Thoracic aorta (tissue), 2 donors: ENCODE data around the gene SSH3. TPM values are rescaled to one million over a fixed set of nuclear protein-coding genes. Genes with fewer than 3 reads are reported as not detected.

Source experiments
- ATAC-seq: fragments of 150-250 bp; one replicate; pipeline ENCODE4 v1.8.0; 2017; ENCODE audit warnings: low read depth; ENCODE audit not compliant: insufficient number of reproducible peaks, low FRiP score
- DNase-seq: peaks from one replicate; pipeline ENCODE4 v3.0.0-alpha.2; 2020; ENCODE audit warnings: low spot score
- H3K27ac ChIP-seq, 2 donors: fragments of 200-600 bp; sonication (generic); 1 replicate in 1 of 2; 2 replicates in 1 of 2; pipeline ENCODE4 v1.5.1; 2016; ENCODE audit warnings: mild to moderate bottlenecking in 2 of 2, moderate library complexity in 2 of 2
- H3K27me3 ChIP-seq: fragments of 200-600 bp; sonication (generic); replicated peaks from 2 replicates; pipeline ENCODE4 v1.6.0; 2016; ENCODE audit warnings: mild to moderate bottlenecking; ENCODE audit not compliant: insufficient read depth
- H3K36me3 ChIP-seq: fragments of 200-600 bp; sonication (generic); one replicate; pipeline ENCODE4 v1.5.1; 2016
- H3K4me1 ChIP-seq, 2 donors: fragments of 200-600 bp; sonication (generic); 1 replicate in 1 of 2; 2 replicates in 1 of 2; pipeline versions ENCODE4 v1.5.1 to v1.6.0; 2016; ENCODE audit warnings: low read depth in 2 of 2, mild to moderate bottlenecking in 1 of 2; ENCODE audit not compliant: control insufficient read depth in 1 of 2
- H3K4me3 ChIP-seq: fragments of 200-600 bp; sonication (generic); 2 replicates; pipeline ENCODE4 v1.5.1; 2016; ENCODE audit warnings: mild to moderate bottlenecking
- H3K9me3 ChIP-seq: fragments of 200-600 bp; sonication (generic); 2 replicates; pipeline ENCODE4 v1.5.1; 2016
- CTCF ChIP-seq: fragments of 200-600 bp; sonication (generic); IDR thresholded peaks from one replicate; pipeline ENCODE4 v1.5.1; 2019; ENCODE audit warnings: antibody characterized with exemption
- total RNA-seq, 2 donors: library from RNA; depleted of rRNA; stranded (reverse); fragments of >200 nt; gene quantifications; one replicate each; pipeline versions ENCODE4 v1.1.0 to v1.2.3, GENCODE V29; 2016

Gene SSH3
- total RNA-seq, 2 donors from 2014 or later = 39.4 to 59.0 TPM

DNA sequence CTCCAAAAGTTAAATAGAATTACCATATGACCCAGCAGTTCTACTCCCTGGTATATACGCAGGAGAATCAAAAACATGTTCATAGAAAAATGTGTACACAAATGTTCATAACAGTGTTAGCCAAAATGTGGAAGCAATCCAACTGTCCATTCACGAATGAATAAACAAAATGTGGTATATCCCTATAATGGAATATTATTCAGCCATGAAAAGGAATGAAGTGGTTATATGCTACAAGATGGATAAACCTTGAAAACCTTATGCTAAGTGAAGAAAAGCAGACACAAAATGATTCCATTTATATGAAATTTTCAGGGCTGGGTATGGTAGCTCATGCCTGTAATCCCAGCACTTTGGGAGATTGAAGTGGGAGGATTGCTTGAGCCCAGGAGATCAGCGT is 33.9 kb downstream of the SSH3 start:
- Histone ChIP-seq H3K9me3 (no peaks in the 10 kb centered on the region), H3K27ac (no peak overlapping the region), H3K4me1 (no peaks in the 10 kb centered on the region), H3K4me3 (no peak overlapping the region), H3K36me3 (no peaks in the 10 kb centered on the region), H3K27me3 (no peaks in the 10 kb centered on the region)
- ATAC-seq (no peak), DNase-seq (no peak)
- TF ChIP-seq CTCF = no peak

DNA sequence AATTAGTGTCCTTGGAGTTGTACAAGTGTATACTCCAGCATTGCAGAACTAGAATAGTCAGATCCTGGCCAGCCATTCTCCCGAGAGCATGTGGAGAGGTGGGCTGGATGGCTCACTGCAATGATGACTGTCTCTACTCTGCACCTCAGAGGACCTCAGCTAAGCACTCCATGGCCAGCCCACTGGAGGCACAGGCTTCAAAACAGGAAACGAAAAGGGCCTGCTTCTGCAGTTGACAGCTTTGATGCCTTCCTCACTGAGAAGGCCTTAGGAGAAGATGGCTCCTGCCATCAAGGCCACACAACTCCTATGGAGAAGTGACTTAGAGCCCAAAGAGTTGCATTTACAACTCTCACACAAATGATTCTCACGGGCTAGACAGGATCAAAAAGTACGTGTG is 40.9 kb downstream of the SSH3 start:
- TF ChIP-seq CTCF = no peak
- Histone ChIP-seq H3K36me3 (no peaks in the 10 kb centered on the region), H3K9me3 (no peaks in the 10 kb centered on the region), H3K27ac (no peak overlapping the region), H3K27me3 (no peaks in the 10 kb centered on the region), H3K4me1 (no peaks in the 10 kb centered on the region), H3K4me3 (no peak overlapping the region)
- DNase-seq = no peak
- no peak for ATAC-seq

DNA sequence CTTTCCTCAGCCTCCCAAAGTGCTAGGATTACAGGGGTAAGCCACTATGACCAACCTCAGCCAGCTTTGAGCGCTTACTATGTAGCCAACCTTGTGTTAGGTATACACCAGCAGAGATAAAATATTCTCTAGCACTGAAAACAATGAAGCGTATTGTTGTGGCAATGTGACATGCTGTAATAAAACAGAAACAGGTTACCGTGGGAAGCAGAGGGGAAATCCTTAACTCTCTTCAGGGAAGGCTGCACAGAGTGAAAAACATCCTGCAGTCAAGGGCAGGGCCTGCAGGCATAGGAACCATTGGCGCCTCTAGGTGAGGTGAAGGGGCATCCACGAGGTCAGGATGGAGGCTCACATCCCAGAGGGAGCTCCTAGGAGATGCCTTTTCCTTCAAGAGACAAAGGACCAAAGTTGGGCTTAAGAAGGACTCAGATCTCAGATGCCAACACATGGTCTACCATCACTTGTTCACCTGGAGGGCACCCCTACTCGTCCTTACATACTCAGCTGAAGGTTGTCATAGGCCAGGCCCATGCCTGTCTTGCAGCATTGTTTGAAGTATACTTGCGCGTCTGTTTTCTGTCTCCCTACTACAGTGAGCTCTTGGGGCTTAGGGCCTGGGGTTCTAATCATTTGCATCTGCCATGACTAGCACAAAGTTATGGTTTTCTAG is 42.1 kb downstream of the SSH3 start:
- no peak for DNase-seq
- H3K27ac ChIP-seq = no peak overlapping the region
- ATAC-seq = no peak

GRCh38 chr11:67345920-67346819 is 42.8 kb downstream of the SSH3 start:
- H3K4me1 ChIP-seq = peaks cover 4 to 7% of the 10 kb centered on the region in 2 donors
- no peak for ATAC-seq
- H3K36me3 ChIP-seq = no peaks in the 10 kb centered on the region
- H3K27me3 ChIP-seq = no peaks in the 10 kb centered on the region
- no peaks in the 10 kb centered on the region for H3K9me3 ChIP-seq
- H3K27ac ChIP-seq = no peak overlapping the region
- H3K4me3 ChIP-seq = no peak overlapping the region
- no peak for DNase-seq
- peak; percentile 47 for TF ChIP-seq CTCF

More for the DNA sequence above, 42.1 kb downstream of the SSH3 start:
- Histone ChIP-seq H3K4me3 (no peak overlapping the region), H3K9me3 (no peaks in the 10 kb centered on the region), H3K36me3 (no peaks in the 10 kb centered on the region), H3K4me1 (no peaks in the 10 kb centered on the region), H3K27me3 (no peaks in the 10 kb centered on the region)
- no peak for TF ChIP-seq CTCF

DNA sequence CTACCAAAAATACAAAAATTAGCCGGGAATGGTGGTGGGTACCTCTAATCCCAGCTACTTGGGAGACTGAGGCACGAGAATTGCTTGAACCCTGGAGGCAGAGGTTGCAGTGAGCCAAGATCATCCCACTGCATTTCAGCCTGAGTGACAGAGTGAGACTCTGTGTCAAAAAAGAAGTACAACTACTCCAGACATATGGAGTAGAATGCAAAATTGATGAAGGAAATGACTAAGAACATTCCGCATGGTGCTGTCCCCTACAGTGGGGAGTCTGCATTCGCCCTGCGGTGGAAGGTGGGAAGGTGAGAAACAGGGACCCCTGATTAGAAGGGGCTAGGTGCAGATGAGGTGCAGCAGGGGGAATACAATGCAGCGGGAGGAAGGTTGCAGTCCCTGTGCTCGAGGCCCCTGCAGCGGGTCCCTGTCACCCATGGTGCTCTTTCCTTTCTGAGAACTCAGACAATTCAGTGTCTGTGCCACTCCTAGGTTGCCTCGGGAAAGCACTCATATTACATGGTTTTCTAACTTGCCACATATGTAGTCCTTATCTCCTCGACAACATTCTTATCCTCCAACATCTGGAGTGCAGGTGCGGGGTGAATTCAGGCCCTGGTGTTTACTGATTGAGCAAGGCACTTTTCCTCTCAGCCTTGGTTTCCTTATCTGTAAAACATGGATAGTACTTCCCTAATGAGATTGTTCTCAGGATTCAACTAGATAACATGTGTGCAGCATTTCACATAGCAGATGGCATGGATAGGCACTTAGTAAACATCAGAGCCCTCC is 44.8 kb downstream of the SSH3 start:
- Histone ChIP-seq H3K27me3 (no peaks in the 10 kb centered on the region), H3K4me3 (no peak overlapping the region), H3K27ac (no peak overlapping the region), H3K36me3 (no peaks in the 10 kb centered on the region), H3K9me3 (no peaks in the 10 kb centered on the region), H3K4me1 (peaks cover 16 to 22% of the 10 kb centered on the region in 2 donors)
- no peak for TF ChIP-seq CTCF
- ATAC-seq = no peak
- DNase-seq = no peak
